Activated T-cell treated with anti-CD3 and anti-CD28 coated beads, Interleukin-2, amount 50 U/mL, for 4 hours (primary cell): Measurements from ENCODE around the gene LYPD6. TPM values are rescaled to one million over a fixed set of nuclear protein-coding genes. Genes with fewer than 3 reads are reported as not detected.
"Not testable (repeated sequence)": the region's sequence is repeated elsewhere in the genome, so short reads cannot be mapped to it uniquely, and the experiment has no call there.

ENCODE experiments used
- ATAC-seq, 2 donors: fragments of 200-7000 bp; cut with Tn5 transposase; one replicate each; pipeline ENCODE4 v1.10.0; 2021
- DNase-seq: peaks from one replicate; pipeline ENCODE4 v3.0.0-alpha.2; 2020
- H3K27me3 Mint-ChIP-seq: one replicate; pipeline ENCODE4 v1.8.0; 2021; ENCODE audit warnings: low read depth, mixed read lengths
- H3K36me3 Mint-ChIP-seq: one replicate; pipeline ENCODE4 v1.8.0; 2022; ENCODE audit warnings: mixed read lengths; ENCODE audit not compliant: insufficient read depth
- H3K4me1 Mint-ChIP-seq: one replicate; pipeline ENCODE4 v1.8.0; 2021; ENCODE audit warnings: low read depth, mixed read lengths
- H3K4me3 Mint-ChIP-seq: one replicate; pipeline ENCODE4 v1.8.0; 2021; ENCODE audit warnings: mild to moderate bottlenecking, moderate library complexity, mixed read lengths
- H3K9me3 Mint-ChIP-seq: one replicate; pipeline ENCODE4 v1.8.0; 2021; ENCODE audit warnings: mixed read lengths
- total RNA-seq, 3 donors: library from RNA; stranded (reverse); gene quantifications; one replicate each; pipeline ENCODE4 v1.2.1, GENCODE V29; 2021

Gene LYPD6
- total RNA-seq, 3 donors from 2014 or later, result not detected

- H3K27me3 Mint-ChIP-seq, result no peaks in the 10 kb centered on the region
- H3K4me1 Mint-ChIP-seq, result no peaks in the 10 kb centered on the region
- H3K4me3 Mint-ChIP-seq, result no peak overlapping the region
- no peaks in the 10 kb centered on the region for H3K36me3 Mint-ChIP-seq
- ATAC-seq (no peak), DNase-seq (no peak)
- no peaks in the 10 kb centered on the region for H3K9me3 Mint-ChIP-seq
These were observed 138.2 kb downstream of the LYPD6 start for GRCh38 chr2:149468636-149469035.

DNA sequence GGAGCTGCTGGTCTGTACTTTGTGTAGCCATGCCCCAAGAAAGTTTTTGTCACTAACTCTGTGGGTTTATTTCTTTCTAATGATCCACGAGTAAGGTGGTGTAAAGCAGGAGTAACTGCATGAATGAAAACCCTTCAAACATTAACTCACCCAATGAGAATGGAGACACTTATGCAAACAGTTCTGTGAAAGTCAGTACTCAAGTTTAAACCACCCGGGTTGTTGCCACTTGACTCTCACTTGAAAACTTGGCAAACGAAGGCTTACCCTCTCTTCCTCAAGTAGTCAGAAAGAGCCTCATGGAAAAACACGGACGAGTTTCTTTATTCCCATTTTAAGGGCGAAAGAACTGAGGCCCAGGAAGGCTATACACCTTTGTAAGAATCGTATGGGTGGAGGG, 139.7 kb downstream of the LYPD6 start:
- Mint-ChIP-seq H3K4me3 (no peak overlapping the region), H3K4me1 (no peaks in the 10 kb centered on the region), H3K36me3 (no peaks in the 10 kb centered on the region), H3K9me3 (no peaks in the 10 kb centered on the region), H3K27me3 (no peaks in the 10 kb centered on the region)
- ATAC-seq (no peak), DNase-seq (no peak)

DNA sequence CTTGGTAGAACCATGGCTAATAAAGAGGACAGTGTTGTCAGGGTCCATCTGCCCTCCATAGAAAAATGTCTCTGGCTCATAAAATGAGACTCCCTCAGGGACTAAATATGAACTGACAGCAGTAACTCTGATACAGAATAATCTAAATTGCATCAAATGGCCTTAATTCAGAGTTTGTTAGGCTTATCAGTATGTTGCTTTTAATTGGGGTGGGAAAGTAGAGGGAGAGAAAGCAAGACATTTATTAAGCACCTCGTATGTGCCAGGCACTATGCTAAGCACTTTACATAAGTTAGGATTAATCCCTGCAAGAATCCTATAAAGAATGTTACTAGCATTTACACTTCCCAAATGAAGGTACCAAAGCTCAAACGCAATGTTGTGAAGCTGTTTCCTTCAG, 142.0 kb downstream of the LYPD6 start:
- H3K4me3 Mint-ChIP-seq, result no peak overlapping the region
- no peaks in the 10 kb centered on the region for H3K36me3 Mint-ChIP-seq
- H3K4me1 Mint-ChIP-seq, result no peaks in the 10 kb centered on the region
- H3K27me3 Mint-ChIP-seq, result no peaks in the 10 kb centered on the region
- ATAC-seq (no peak), DNase-seq (no peak)
- H3K9me3 Mint-ChIP-seq, result no peaks in the 10 kb centered on the region

- no peaks in the 10 kb centered on the region for H3K9me3 Mint-ChIP-seq
- ATAC-seq (no peak), DNase-seq (no peak)
- no peaks in the 10 kb centered on the region for H3K27me3 Mint-ChIP-seq
- H3K4me1 Mint-ChIP-seq, result no peaks in the 10 kb centered on the region
- H3K36me3 Mint-ChIP-seq, result no peaks in the 10 kb centered on the region
- no peak overlapping the region for H3K4me3 Mint-ChIP-seq
These were observed 142.7 kb downstream of the LYPD6 start for GRCh38 chr2:149473068-149473467.

GRCh38 chr2:149473521-149473920, 143.1 kb downstream of the LYPD6 start:
- no peaks in the 10 kb centered on the region for H3K36me3 Mint-ChIP-seq

GRCh38 chr2:149483004-149483605, 152.7 kb downstream of the LYPD6 start:
- Mint-ChIP-seq H3K9me3 (no peaks in the 10 kb centered on the region), H3K4me1 (no peaks in the 10 kb centered on the region), H3K4me3 (no peak overlapping the region), H3K27me3 (peaks cover 19% of the 10 kb centered on the region), H3K36me3 (no peaks in the 10 kb centered on the region)
- DNase-seq, result no peak
- no peak for ATAC-seq

More at GRCh38 chr2:149473521-149473920, 143.1 kb downstream of the LYPD6 start:
- Mint-ChIP-seq H3K27me3 (no peaks in the 10 kb centered on the region), H3K4me1 (no peaks in the 10 kb centered on the region), H3K9me3 (no peaks in the 10 kb centered on the region), H3K4me3 (no peak overlapping the region)
- DNase-seq (no peak), ATAC-seq (no peak)

DNA sequence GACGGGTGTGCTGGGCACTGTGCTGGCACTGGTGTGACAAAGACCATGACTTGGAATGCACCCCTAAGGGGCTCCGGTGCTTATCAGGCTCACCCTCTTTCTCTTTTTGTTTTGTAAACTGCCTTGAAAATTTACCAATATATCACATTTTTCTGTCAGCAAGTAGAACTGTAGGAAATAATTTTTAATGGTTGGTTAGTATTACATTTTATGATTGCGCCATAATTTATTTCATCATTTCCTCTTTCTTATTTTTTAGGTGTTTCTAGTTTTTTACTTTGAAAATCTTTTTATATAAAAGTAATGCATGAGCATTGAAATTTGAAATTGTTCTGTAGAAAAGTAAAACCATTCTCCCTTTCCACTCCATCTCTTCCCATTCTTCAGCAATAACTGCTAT, 156.3 kb downstream of the LYPD6 start:
- no peaks in the 10 kb centered on the region for H3K36me3 Mint-ChIP-seq

GRCh38 chr2:149487189-149487588, 156.8 kb downstream of the LYPD6 start:
- DNase-seq, result no peak
- H3K27me3 Mint-ChIP-seq, result peaks cover 12% of the 10 kb centered on the region

More for the DNA sequence above, 156.3 kb downstream of the LYPD6 start:
- H3K4me3 Mint-ChIP-seq, result no peak overlapping the region
- peaks cover 12% of the 10 kb centered on the region for H3K27me3 Mint-ChIP-seq
- no peaks in the 10 kb centered on the region for H3K4me1 Mint-ChIP-seq
- ATAC-seq (no peak), DNase-seq (no peak)
- H3K9me3 Mint-ChIP-seq, result no peaks in the 10 kb centered on the region

GRCh38 chr2:149488706-149489440, 158.5 kb downstream of the LYPD6 start:
- Mint-ChIP-seq H3K4me1 (no peaks in the 10 kb centered on the region), H3K27me3 (peaks cover 11% of the 10 kb centered on the region), H3K4me3 (no peak overlapping the region), H3K9me3 (no peaks in the 10 kb centered on the region), H3K36me3 (no peaks in the 10 kb centered on the region)
- DNase-seq, result no peak
- no peak for ATAC-seq

More at GRCh38 chr2:149487189-149487588, 156.8 kb downstream of the LYPD6 start:
- no peak overlapping the region for H3K4me3 Mint-ChIP-seq
- no peaks in the 10 kb centered on the region for H3K9me3 Mint-ChIP-seq
- no peaks in the 10 kb centered on the region for H3K36me3 Mint-ChIP-seq
- ATAC-seq, result no peak
- no peaks in the 10 kb centered on the region for H3K4me1 Mint-ChIP-seq

GRCh38 chr2:149489452-149489851, 159.1 kb downstream of the LYPD6 start:
- peaks cover 8% of the 10 kb centered on the region for H3K27me3 Mint-ChIP-seq
- no peaks in the 10 kb centered on the region for H3K36me3 Mint-ChIP-seq
- DNase-seq, result no peak
- no peak overlapping the region for H3K4me3 Mint-ChIP-seq
- ATAC-seq, result no peak
- no peaks in the 10 kb centered on the region for H3K4me1 Mint-ChIP-seq
- no peaks in the 10 kb centered on the region for H3K9me3 Mint-ChIP-seq

DNA sequence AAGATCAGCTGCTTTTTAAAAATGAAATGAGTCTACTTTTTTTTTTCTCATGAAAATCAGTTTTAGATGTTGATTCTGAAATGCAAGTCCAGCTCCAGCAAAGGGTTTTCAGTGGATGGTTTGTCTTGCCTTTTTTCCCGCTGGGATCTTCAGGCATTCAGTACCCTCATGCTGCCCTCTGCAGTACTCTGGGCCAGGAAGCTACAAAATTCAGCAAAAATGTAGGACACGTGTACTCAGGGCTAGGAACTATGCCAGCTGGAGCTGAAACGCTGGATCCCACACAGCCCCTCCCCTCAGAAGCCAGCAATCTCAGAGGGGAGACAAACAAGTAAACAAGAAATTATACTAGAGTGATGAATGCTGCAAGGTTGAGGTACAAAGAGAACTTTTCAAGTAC, 159.9 kb downstream of the LYPD6 start:
- Mint-ChIP-seq H3K4me1 (no peaks in the 10 kb centered on the region), H3K27me3 (peaks cover 8% of the 10 kb centered on the region), H3K36me3 (no peaks in the 10 kb centered on the region), H3K4me3 (no peak overlapping the region), H3K9me3 (no peaks in the 10 kb centered on the region)
- ATAC-seq (no peak), DNase-seq (no peak)

DNA sequence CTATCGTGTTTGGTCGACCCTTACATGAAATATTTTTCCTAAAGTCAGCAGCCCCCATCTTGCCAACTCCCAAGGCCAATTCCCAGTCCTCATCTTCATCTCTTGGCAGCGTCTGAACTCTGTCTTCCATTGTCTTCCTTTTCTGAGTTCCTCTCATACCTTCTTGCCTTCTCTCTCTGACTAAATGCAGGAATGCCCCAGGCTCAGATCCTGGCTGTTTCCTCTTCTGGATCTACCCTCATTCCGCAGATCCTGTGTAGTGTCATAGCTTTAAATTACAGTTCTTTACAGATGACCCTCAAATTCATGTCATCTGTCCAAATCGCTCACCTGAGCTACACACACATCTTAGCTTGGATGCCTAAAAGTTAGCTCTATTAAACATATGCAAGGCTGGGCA, 162.5 kb downstream of the LYPD6 start:
- Mint-ChIP-seq H3K9me3 (peaks cover 8% of the 10 kb centered on the region), H3K4me1 (no peaks in the 10 kb centered on the region), H3K36me3 (no peaks in the 10 kb centered on the region), H3K27me3 (peaks cover 10% of the 10 kb centered on the region), H3K4me3 (no peak overlapping the region)
- no peak for ATAC-seq
- no peak for DNase-seq

- H3K4me3 Mint-ChIP-seq, DNase-seq, ATAC-seq, H3K4me1 Mint-ChIP-seq, H3K27me3 Mint-ChIP-seq, H3K36me3 Mint-ChIP-seq: not testable (repeated sequence)
- peaks cover 13% of the 10 kb centered on the region for H3K9me3 Mint-ChIP-seq
These were observed 168.8 kb downstream of the LYPD6 start for GRCh38 chr2:149499204-149499603.

- not testable (repeated sequence) for ATAC-seq, H3K4me3 Mint-ChIP-seq, H3K4me1 Mint-ChIP-seq, H3K36me3 Mint-ChIP-seq, H3K9me3 Mint-ChIP-seq, DNase-seq
- peaks cover 25% of the 10 kb centered on the region for H3K27me3 Mint-ChIP-seq
These were observed 176.4 kb downstream of the LYPD6 start for GRCh38 chr2:149506808-149507207.

- DNase-seq (no peak), ATAC-seq (no peak)
- H3K36me3 Mint-ChIP-seq, result no peaks in the 10 kb centered on the region
- H3K4me1 Mint-ChIP-seq, result no peaks in the 10 kb centered on the region
- peaks cover 26% of the 10 kb centered on the region for H3K27me3 Mint-ChIP-seq
- no peaks in the 10 kb centered on the region for H3K9me3 Mint-ChIP-seq
- no peak overlapping the region for H3K4me3 Mint-ChIP-seq
These were observed 177.6 kb downstream of the LYPD6 start for GRCh38 chr2:149507974-149508373.
